NCI-H774 (cell line): ENCODE data around the gene ACTN4.

ENCODE experiments used
- DNase-seq: peaks from one replicate; lab custom pipeline; 2025; lab: John Stamatoyannopoulos, UW

Gene ACTN4

GRCh38 chr19:38661136-38661535 lies 13.7 kb downstream of the ACTN4 start:
- DNase-seq = no peak

DNA sequence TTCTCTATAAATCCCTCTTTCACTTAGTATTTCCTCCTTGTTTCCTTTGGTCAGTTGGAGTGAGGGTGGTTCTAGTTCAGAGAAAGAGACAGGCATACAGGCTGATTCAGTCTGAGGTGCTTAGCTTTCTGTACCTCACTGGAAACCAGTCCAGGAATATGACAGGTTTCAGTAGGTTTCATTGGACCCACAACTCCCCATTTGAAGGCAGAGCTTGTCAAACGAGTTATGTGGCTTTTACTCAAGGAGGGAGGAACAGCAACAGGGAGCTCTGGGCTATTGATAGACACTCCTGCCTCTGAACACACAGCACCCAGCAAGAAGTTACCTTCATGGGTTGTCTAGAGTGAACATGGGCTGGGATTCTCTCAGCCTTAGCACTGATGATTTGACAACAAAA lies 14.5 kb downstream of the ACTN4 start:
- DNase-seq = no peak

DNA sequence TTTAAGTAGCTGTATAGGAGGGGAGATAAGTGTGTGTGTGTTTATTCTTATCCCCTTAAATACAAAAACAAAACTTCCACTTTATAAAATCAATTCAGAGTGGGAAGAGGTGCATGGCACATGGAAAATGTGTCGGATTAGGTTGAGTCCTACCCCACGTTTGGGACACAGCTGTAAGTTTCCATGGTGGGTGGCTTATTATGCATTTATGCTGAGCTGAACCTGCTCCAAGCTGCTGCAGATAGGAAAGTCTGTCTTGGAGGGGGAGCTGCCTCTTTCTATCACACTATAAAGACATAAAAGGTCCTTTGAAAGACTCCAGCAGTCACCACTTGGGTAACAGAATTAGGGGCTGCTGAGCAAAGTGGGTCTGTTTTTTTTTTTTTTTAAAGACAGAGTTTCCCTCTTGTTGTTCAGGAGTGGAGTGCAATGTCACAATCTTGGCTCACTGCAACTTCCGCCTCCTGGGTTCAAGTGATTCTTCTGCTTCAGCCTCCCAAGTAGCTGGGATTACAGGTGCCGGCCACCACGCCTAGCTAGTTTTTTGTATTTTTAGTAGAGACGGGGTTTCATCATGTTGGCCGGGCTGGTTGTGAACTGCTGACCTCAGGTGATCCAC lies 15.2 kb downstream of the ACTN4 start:
- no peak for DNase-seq

- no peak for DNase-seq
These were observed 15.8 kb downstream of the ACTN4 start for GRCh38 chr19:38663156-38663651.

DNA sequence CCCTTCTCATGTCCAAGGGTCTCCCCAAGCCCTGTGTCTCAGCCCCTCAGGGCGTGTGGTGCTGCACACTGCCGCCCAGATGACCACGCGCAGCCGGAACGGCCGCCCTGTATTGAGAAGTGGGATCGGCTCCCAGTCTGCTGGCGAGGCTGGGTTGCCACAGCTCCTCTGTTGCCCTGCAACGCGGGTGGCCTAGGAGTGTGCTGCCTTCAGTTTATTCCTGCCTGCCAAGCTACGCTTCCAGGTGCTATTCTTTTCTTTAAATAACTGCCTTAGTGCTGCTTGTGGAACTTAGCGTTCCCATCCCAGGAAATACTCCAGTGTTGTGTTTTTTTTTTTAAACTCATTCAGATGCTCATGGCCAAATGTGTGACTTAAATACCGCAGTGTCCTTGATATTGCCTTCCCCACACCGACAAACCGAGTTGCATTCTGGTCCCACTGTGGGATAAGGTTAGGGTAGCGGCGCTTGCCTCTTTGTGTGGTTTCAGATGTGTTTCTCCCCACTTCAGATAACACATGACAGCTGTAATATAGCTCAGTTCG lies 16.6 kb downstream of the ACTN4 start:
- no peak for DNase-seq

GRCh38 chr19:38664503-38665211 lies 17.2 kb downstream of the ACTN4 start:
- no peak for DNase-seq

DNA sequence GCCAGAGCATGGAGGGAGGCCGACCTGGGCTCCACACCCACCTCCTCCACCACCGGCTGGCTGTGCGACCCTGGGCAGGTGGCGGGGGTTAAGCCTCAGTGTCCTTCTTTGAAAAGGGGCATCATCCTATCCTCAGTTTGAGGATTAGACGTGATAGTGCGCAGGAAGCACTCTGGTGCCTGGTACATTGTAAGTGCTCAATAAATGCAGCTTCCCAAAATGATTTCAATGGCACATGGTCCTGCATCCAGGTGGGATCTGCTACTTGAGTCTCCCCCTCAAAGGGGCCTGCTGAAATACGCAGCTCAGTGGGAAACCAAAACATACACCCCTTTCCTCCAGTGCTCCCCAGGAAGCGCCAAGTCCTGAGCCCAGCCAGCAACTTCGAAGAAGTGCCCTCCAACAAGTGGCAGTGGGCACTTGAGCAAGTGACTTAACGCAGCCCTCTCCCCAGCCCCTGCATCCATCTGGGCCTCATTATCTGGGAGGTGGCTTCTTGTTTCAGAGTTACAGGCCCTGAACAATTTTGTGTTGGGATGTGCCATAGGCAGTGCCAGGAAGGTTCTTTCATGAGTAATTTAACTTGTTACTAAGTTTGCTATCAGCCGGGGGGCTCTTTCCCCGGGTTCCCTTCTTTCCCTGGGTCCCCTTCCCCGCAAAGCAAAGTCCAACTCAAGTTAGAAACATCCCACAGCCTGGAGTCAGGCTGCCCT lies 17.9 kb downstream of the ACTN4 start:
- no peak for DNase-seq

DNA sequence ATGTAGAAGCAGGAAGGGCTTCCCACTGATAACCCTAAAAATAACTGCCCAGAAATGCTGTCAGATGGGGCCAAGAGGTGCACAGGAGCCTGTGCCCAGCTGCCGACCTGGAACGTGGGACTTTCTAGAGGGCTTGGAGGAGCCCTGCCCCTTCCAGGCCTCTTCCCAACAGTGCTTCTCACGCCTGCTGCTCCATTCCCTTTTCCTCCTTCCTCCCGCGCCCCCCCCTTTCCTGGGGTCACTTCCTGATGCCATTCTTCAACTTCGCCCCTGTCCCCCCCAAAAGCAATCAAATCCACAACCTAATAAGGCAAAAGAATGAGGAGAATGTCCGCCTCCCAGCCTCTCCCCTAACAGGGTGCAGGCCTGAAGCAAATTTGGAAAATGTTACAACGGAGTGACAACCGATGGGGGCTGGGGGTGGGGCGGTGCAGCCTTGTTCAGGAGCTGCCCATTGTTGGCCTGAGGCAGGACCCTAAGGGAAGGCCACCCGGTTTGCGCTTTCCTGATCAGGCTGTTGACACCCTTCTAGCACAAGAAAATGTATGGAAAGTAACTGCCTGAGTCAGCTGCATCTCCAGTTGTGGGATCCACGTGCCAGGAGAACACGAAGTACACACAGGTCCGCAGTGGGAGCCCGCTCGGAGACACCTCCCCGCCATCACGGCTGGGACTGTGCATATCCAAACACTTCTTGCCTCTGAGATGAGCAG lies 18.7 kb downstream of the ACTN4 start:
- no peak for DNase-seq

DNA sequence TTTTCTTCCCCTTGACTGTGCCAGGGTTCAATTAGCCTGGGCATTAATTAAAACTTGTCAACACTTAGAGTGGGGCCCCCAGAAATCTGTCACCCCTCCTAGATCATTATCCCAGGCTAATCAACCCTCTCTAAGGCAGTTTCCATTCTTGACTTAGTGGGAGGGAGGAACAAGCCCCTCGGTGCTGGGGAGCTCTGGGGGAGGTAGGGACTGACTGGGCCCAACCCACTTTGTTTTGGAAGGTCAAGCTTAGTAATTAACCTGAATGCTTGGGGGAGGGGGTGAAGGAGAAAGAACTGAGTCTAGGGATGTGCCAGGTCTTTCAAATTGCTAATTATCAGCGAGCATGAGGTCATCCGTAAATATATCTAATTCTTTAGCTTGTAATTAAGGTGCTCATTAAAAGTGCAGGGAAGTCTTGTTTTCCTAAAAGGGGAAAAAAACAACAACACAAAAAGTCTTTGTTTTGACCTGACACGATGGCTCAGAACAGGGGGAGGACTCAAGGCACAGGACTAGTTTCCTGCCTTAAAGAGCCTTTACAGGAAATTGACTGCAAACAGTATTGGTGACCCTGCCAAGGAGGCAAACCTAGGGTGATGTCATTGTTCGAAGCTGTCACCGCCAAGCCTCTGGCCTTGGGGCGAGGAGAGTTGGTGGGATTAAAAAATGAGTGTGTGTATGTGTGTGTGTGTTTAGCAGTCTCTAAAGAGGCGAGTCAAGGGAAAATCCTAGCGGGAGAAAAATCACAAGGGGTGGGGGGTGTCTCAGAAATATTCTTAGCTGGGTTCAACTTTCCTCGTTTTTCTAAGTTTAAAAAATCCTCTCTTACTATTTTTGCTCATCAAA lies 19.4 kb downstream of the ACTN4 start:
- no peak for DNase-seq

DNA sequence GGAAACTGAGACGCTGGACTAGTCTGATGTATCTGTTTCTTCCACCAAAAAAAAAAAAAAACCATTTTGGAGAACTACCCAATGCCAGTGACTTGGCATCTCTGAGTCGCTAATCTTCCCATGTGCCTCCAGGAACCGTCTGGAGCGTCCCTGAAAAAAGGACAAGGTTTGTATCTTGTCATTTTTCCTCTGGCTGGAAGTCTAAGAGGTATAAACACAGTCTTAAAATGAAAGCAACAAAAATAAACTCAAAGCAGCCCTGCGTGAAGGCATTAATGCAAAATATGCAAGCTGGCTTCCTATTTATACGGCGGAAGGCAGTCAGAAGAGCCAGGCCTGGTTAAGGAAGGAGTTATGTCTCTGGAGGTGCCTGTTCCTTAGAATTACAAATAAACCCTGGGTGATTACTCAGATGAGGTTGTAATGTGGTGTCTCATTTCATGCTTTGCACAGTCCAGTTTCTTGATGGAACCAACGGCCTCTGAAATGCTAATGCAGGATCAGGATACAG lies 20.3 kb downstream of the ACTN4 start:
- DNase-seq = no peak

- no peak for DNase-seq
These were observed 22.1 kb downstream of the ACTN4 start for GRCh38 chr19:38669552-38669951.

- DNase-seq = no peak
These were observed 23.5 kb downstream of the ACTN4 start for GRCh38 chr19:38670921-38671398.

DNA sequence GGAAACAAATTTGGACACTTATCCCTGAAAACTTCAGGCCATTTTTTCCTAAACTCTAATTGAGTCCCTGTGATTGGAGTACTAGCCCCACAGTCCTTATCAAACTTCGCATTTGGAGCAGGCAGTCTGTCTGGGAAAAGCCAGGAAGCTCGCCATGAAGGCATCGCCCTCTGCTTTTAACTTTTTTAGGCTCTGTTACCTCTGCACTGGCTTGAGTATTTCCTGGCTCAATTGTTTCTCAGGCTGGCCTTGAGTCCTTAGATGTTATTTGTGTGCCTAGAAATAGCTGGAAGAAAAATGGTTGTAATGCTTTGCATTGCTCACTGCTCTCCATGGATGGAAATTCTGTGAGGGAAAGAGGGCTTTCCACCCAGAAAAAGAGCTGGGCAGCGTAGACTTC lies 24.2 kb downstream of the ACTN4 start:
- DNase-seq = no peak

- DNase-seq = no peak
These were observed 25.6 kb downstream of the ACTN4 start for GRCh38 chr19:38673030-38673429.

- no peak for DNase-seq
These were observed 27.1 kb downstream of the ACTN4 start for GRCh38 chr19:38674388-38675171.

DNA sequence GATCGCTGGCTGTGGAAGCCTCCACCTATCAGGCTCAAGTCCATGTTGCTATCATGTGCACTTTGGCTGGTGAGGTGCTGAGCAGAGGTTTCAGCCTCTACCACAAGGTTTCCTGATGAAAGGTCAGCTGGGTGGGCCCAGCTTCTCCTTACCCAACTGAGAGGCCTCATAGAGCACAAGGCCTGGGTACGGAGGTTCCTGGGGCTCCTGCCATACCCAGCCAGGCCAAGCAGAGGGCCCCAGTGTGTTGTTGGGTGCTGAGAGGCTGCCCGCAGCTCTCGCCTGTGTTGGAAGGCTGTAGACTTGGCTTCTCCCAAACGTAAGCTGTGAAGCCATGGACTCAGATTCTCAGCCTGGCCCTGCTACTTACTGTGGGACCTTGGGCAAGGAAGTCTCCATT lies 28.2 kb downstream of the ACTN4 start:
- no peak for DNase-seq

DNA sequence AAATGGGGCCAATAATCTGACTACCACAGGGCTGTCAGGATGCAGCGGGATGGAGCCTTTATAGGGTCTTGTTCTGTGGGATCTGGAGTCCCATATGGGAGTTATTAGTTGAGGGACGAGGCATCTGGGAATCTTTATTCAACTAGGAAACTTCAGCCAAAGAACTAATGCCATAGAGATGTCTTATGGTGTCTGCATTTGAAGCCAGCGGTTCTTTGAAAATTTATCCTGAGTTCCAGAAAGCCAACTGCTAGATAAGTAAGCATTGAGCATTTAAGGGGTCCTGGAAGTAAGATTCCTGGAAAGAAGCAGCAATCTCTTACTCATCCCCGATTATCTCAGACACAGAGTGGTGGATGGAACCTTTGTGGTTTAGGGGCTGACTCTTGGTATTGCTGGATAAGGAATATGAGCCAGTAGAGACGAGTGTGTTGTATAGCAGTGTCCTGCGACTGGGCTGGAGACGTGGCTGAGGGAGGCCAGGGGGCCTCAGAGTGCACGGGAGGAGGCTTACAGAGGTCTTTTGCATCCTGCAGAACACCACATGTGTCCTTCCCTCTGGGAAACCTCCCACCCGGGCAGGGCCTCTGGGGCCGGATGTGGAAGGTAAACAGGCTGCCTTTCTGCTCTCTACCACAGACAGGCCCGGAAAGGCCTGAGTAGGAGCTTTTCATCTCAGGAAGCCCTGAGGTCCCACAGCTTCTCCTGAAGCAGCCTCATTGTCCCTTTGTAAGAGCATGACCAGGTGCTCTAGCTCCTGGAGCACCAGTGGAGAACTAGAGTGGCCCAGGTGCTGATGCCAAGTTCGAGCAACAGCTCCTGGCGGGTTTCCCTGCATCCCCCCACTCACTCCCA lies 28.8 kb downstream of the ACTN4 start:
- DNase-seq = no peak

GRCh38 chr19:38676878-38677646 lies 29.6 kb downstream of the ACTN4 start:
- no peak for DNase-seq
